ENCODE measurements around the gene CXCL16.

CXCL16 gene

DNA sequence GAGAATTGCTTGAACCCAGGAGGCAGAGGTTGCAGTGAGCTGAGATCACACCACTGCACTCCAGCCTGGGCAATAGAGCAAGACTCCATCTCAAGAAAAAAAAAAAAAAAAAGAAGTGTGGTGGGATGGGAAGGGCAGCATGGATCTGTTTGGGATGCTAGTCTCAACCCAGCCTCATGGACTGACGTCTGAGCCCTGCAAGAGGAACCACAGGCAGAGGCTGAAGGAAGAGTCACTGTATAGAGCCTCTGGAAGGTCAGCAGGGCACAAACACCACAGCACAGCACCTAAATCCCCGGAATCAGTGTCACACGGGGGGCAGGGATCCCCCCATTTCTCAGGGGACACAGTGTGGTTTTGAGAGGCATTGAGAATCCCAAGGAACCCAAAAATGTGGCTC lies 10.9 kb upstream of the CXCL16 start:
- DNase-seq, result no peak

DNA sequence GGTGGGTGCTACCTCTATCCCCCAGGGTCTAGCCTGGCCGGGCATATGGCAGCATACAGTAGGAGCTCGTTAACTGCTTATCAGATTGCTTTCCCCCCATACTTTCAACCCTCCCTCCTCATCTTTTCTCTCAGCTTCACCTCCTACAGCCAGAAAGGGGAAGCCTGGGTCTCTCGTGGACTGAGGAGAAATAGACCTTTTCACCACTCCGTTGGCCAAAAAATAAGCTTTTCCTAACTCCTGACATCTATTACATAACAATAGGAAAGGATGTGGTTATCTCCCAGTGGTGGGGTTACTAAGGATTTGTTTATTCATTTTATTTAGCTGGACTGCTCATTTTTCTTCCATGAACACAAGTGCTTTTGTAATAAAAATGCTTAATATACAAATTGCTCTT lies 9.0 kb upstream of the CXCL16 start:
- no peak for DNase-seq

GRCh38 chr17:4747847-4748246 lies 8.1 kb upstream of the CXCL16 start:
- DNase-seq, result no peak

DNA sequence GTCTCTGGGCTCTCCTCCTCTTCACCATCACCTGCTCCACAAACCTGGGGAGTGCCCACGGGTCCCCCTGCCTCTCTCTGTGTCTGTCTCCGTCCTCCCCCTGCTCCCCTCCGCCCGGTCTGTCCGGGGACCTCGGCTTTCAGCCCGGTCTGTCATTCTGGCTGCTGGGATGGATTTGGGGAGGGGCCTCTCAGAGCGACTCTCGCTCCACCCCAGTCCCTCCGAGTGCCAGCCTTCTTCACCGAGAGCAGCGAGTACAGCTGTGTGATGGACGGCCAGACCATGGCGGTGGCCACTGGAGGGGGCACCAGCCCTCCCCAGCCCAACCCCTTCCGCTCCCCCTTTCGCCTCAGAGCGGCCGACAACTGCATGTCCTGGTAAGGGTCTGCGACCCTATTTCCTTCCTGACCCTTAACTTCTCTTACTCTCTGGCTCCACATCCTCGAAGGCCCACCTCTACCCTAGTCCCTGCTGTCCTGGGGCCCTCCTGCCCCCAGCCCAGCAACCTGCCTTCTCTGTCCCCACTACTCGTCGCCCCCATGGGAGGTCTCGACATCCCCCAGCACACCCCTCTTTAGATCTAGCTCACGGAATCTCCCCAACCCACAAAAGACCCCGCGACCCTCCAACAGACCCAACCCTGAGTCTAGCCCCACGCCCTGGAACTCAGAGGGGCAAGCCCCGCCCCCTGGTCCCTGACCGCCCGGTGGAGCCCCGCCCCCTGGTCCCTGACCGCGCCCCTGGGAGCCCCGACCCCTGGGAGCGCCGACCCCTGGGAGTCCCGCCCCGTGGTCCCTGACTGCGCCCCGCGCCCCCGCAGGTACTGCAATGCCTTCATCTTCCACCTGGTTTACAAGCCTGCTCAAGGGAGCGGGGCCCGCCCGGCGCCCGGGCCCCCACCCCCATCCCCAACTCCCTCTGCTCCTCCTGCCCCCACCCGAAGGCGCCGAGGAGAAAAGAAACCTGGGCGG lies 5.6 kb upstream of the CXCL16 start:
- DNase-seq, result no peak

- DNase-seq, result no peak
Observed at GRCh38 chr17:4743898-4744297, 4.2 kb upstream of the CXCL16 start.

DNA sequence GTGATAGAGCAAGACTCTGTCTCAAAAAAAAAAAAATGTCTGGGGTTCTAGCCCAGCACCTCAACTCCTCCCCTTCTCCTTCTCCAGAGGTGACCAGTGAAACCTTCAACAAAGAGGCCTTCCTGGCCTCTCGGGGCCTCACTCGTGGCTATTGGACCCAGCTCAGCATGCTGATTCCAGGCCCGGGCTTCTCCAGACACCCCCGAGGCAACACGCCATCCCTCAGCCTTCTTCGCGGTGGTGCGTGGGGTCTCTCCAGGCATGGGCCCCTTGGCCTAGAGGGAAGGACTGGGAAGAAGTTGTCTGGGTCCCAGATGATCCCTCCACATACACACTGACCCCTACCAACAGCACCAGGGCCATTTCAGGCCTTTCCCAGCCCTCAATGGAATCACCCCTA lies 3.5 kb upstream of the CXCL16 start:
- no peak for DNase-seq

- no peak for DNase-seq
Observed at GRCh38 chr17:4742629-4743028, 2.9 kb upstream of the CXCL16 start.

DNA sequence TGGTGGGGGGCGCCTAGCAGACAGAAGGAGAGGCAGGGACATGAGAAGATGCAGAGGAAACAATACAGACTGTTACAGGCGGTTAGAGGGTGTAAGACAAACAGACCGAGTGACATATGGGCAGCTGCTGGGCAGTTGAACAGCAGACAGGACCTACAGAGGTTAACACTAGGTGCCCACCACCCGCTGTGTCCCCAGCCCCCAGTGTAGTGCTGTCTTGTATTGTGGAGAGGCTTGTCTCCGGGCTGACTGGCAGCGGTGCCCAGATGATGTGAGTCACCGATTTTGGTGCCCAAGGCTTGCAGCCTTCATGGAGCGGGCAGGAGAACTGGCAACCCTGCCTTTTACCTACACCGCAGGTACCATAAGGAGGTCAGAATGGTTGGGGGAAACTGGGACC lies 2.4 kb upstream of the CXCL16 start:
- DNase-seq, result no peak

GRCh38 chr17:4741544-4741943 lies 1.8 kb upstream of the CXCL16 start:
- DNase-seq, result no peak

DNA sequence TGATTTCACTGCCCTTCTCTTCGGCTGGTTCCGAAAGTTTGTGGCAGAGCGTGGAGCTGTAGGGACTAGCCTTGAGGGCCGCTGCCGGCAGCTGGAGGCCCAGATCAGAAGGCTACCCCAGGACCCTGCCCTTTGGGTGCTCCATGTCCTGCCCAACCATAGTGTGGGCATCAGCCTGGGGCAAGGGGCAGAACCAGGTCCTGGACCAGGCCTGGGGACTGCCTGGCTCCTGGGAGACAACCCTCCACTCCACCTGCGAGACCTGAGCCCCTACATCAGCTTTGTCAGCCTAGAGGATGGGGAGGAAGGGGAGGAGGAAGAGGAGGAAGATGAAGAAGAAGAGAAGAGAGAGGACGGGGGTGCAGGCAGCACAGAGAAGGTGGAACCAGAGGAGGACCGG lies 856 bp upstream of the CXCL16 start:
- no peak for DNase-seq

DNA sequence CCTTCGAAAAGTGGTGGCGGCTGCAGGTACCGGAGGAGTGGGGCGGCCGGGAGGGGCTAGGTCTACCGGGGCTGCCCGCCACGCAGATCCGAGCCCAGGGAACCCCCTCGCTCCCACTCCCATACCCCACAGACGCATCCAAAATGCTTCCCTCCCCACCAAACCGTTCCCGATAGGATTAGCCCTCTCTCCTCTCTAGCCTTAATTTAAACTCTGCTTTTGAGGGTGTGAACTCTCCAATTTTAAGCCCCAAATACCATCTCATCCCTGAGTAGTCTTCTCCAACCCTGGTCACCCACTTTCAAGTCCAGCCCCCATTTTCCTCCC lies 260 bp upstream of the CXCL16 start:
- DNase-seq, result no peak

GRCh38 chr17:4738136-4739121 lies 1.3 kb downstream of the CXCL16 start:
- DNase-seq, result no peak

DNA sequence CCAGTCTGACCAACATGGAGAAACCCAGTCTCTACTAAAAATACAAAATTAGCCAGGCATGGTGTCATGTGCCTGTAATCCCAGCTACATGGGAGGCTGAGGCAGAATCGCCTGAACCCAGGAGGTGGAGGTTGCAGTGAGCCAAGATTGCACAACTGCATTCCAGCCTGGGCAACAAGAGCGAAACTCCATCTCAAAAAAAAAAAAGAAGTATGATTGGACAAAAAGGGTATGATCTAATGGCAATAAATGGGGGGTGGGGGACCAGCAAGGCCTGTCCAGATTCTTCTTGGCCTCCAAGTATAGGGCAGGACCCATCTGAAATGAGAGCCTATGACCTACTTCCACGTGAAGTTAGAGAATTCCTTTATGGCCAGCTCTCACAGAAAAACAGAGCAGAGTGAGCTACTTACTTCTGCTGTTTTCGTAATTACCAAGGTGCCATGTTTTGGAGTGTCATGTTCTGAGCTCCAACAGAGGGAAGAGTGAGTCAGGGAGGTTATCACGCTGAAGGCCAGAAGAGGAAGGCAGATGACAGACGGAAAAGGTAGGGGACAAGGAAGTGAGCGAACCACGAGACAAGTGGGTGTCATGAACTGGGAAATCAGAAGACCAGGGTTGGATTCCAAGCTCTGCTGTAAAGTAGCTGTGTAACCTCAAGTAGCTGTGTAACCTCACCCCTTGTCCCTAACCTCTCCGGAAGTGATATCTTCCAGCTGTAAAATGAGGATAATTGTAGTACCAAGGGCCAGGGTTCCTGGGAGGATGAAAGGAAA lies 3.7 kb downstream of the CXCL16 start:
- no peak for DNase-seq

DNA sequence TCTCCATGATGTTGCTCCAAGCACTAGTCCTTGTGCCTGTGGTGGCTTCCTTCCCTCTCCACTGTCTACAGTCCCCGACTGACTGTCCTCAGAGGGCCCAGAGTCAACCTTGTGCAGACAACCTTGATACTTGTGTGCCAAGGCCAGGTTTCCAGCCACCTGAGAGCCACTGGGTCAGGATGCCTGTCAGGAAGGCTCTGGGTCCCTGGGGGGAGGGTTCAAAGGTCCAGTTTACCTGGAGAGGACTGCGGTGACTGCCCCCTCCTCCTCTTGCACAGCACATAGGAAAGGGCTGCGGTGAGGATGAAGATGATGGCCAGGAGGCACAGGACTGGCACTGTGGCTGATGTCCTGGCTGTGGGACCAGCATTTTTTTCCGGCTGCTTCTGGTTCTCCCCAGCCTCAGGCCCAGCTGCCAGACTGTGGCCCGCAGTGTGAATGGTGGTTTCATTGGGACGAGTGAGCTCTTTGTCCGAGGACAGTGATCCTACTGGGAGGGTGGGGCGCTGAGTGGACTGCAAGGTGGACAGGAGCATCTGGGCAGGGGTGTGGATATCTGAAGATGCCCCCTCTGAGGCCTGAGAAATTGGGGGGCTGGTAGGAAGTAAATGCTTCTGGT lies 4.8 kb downstream of the CXCL16 start:
- DNase-seq, result no peak

GRCh38 chr17:4733073-4733531 lies 6.6 kb downstream of the CXCL16 start:
- no peak for DNase-seq

DNA sequence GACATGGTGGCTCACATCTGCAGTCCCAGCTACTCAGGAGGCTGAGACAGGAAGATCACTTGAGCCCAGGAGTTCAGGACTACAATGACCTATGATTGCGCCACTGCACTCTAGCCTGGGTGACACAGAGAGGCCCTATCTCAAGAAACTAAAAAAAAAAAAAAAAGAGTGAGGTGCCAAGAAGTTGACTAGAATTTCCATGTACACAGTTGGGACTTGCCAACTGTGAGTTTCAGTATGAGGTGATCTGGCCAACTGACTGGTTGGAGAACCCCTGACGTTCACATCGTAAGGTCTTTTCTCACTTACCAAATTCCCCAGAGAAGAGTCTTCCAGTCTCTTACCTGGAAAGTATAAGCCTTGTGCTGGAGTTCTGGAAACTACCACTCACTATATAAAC lies 11.6 kb downstream of the CXCL16 start:
- no peak for DNase-seq

- no peak for DNase-seq
Observed at GRCh38 chr17:4725646-4726310, 13.9 kb downstream of the CXCL16 start.

DNA sequence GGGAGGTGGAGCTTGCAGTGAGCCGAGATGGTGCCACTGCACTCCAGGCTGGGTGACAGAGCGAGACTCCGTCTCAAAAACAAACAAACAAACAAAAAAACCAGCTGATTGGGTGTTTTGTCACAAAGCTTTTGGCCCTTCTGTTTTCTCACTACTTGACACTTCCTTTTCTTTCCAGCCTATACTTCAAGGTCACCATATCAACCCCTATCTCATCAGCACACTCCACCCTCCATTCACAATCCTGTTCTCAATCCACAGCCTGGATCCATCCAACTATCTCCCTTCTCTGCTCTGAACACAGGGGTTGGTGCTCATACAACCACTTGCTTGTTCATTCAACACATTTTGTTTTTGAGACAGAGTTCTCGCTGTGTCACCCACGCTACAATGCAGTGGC lies 15.1 kb downstream of the CXCL16 start:
- DNase-seq, result no peak

- no peak for DNase-seq
Observed at GRCh38 chr17:4722678-4723240, 17.0 kb downstream of the CXCL16 start.

GRCh38 chr17:4721203-4722135 lies 18.3 kb downstream of the CXCL16 start:
- no peak for DNase-seq

Data from T-helper 9 cell (primary cell).